ENCODE data around the gene SND1. TPM values are rescaled to one million over a fixed set of nuclear protein-coding genes. Genes with fewer than 3 reads are reported as not detected.

SND1 gene
- total RNA-seq, 4 donors from 2014 or later = 62.0 to 89.4 (median 82.1) TPM

GRCh38 chr7:128066858-128067257 is 414.9 kb downstream of the SND1 start:
- no peak overlapping the region for H3K4me3 ChIP-seq (ENCODE audit: low read depth, poor library complexity, severe bottlenecking)
- WGBS, 2 donors = 60 to 86% methylated on average over 5 of the region's 5 CpGs
- TF ChIP-seq, protein P1, sequence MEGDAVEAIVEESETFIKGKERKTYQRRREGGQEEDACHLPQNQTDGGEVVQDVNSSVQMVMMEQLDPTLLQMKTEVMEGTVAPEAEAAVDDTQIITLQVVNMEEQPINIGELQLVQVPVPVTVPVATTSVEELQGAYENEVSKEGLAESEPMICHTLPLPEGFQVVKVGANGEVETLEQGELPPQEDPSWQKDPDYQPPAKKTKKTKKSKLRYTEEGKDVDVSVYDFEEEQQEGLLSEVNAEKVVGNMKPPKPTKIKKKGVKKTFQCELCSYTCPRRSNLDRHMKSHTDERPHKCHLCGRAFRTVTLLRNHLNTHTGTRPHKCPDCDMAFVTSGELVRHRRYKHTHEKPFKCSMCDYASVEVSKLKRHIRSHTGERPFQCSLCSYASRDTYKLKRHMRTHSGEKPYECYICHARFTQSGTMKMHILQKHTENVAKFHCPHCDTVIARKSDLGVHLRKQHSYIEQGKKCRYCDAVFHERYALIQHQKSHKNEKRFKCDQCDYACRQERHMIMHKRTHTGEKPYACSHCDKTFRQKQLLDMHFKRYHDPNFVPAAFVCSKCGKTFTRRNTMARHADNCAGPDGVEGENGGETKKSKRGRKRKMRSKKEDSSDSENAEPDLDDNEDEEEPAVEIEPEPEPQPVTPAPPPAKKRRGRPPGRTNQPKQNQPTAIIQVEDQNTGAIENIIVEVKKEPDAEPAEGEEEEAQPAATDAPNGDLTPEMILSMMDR (IDR thresholded peaks at IDR 0.05) = no peak
- TF ChIP-seq POLR2A (IDR thresholded peaks at IDR 0.05) = no peak
- no peak for DNase-seq (ENCODE audit: low spot score in 2 of 2)
- intact Hi-C loops (cut with DNase I; ENCODE audit: low total_unique reads) = no loop called here

- TF ChIP-seq, protein P1 (IDR thresholded peaks at IDR 0.05) = no peak
- no peak for TF ChIP-seq POLR2A (IDR thresholded peaks at IDR 0.05)
- intact Hi-C loops (cut with DNase I; ENCODE audit: low total_unique reads) = no loop called here
- DNase-seq (ENCODE audit: low spot score in 2 of 2) = no peak
- WGBS, 2 donors = 70 to 74% methylated on average over 5 of the region's 5 CpGs
- no peak overlapping the region for H3K4me3 ChIP-seq (ENCODE audit: low read depth, poor library complexity, severe bottlenecking)
Observed at GRCh38 chr7:128067983-128068382, 416.0 kb downstream of the SND1 start.

GRCh38 chr7:128068785-128069184 is 416.8 kb downstream of the SND1 start:
- H3K4me3 ChIP-seq (ENCODE audit: low read depth, poor library complexity, severe bottlenecking) = no peak overlapping the region
- no peak for DNase-seq (ENCODE audit: low spot score in 2 of 2)
- 91 to 92% methylated on average over 8 of the region's 8 CpGs for WGBS, 2 donors
- intact Hi-C loops (cut with DNase I; ENCODE audit: low total_unique reads) = no loop called here
- TF ChIP-seq, protein P1 (IDR thresholded peaks at IDR 0.05) = no peak
- no peak for TF ChIP-seq POLR2A (IDR thresholded peaks at IDR 0.05)

GRCh38 chr7:128069373-128070364 is 417.7 kb downstream of the SND1 start:
- WGBS, 2 donors = 84 to 95% methylated on average over 8 of the region's 8 CpGs
- DNase-seq (ENCODE audit: low spot score in 2 of 2) = no peak
- H3K4me3 ChIP-seq (ENCODE audit: low read depth, poor library complexity, severe bottlenecking) = no peak overlapping the region
- intact Hi-C loops (cut with DNase I; ENCODE audit: low total_unique reads) = no loop called here
- TF ChIP-seq, protein P1 (IDR thresholded peaks at IDR 0.05) = no peak
- TF ChIP-seq POLR2A (IDR thresholded peaks at IDR 0.05) = no peak

DNA sequence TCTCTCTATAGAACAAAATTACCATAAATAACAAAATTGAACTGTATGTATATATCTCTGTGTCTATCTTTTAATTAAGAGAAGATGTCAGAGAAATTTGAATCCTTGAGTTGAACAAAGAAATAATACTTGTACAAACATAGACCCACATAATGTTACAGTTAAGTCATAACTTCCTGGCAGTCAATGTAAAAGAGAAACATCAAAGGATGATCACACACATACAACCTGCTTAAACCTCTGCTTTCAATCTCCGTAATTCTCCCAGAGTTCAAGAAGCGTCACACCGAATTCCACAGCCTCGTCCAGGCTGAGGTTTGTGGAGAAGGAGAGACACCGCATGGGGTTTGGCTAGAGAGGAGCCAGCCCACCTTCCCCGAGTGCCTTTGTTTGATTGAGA is 419.4 kb downstream of the SND1 start:
- intact Hi-C loops (cut with DNase I; ENCODE audit: low total_unique reads) = no loop called here
- TF ChIP-seq, protein P1 (IDR thresholded peaks at IDR 0.05) = no peak
- no peak for TF ChIP-seq POLR2A (IDR thresholded peaks at IDR 0.05)
- 85 to 87% methylated on average over 6 of the region's 6 CpGs for WGBS, 2 donors
- no peak overlapping the region for H3K4me3 ChIP-seq (ENCODE audit: low read depth, poor library complexity, severe bottlenecking)
- DNase-seq (ENCODE audit: low spot score in 2 of 2) = no peak
